H1 (cell line): Measurements from ENCODE around the gene CACNB4.

Source experiments
- CTCF ChIP-seq, 3 experiments: IDR thresholded peaks; 1 replicate in 2 of 3; 2 replicates in 1 of 3; pipeline versions ENCODE4 v1.5.1 to v1.6.1; 2011; ENCODE audit warnings: low read length in 3 of 3, mild to moderate bottlenecking in 3 of 3, inconsistent platforms in 2 of 3, low read depth in 1 of 3, moderate library complexity in 1 of 3; ENCODE audit not compliant: insufficient read depth in 1 of 3; ENCODE audit errors: control extremely low read depth in 1 of 3
- EZH2 ChIP-seq: fragments of 200-600 bp; sonication (generic); IDR thresholded peaks from 2 replicates; pipeline ENCODE4 v1.7.1; 2012; ENCODE audit warnings: low read depth, mild to moderate bottlenecking, moderate library complexity, low read length, inconsistent platforms; ENCODE audit not compliant: severe bottlenecking

- no peak for TF ChIP-seq CTCF (IDR thresholded peaks at IDR 0.05; ENCODE audit: control extremely low read depth in 1 of 3, insufficient read depth in 1 of 3, low read depth in 1 of 3, low read length in 3 of 3)
- no peak for TF ChIP-seq EZH2
Observed at GRCh38 chr2:151882786-151883445, 215.9 kb downstream of the CACNB4 start.
